Astrocyte of the hippocampus (primary cell): ENCODE data around the gene RELB.

Source experiments
- DNase-seq: peaks from one replicate; pipeline ENCODE4 v3.0.0; 2011; ENCODE audit warnings: low read depth, low spot score

The RELB gene

GRCh38 chr19:45079911-45080370 lies 78.7 kb downstream of the RELB start:
- DNase-seq, result peak; percentile 29

GRCh38 chr19:45082170-45082569 lies 80.9 kb downstream of the RELB start:
- DNase-seq, result no peak

GRCh38 chr19:45086480-45086879 lies 85.2 kb downstream of the RELB start:
- DNase-seq, result no peak

GRCh38 chr19:45087531-45087930 lies 86.3 kb downstream of the RELB start:
- no peak for DNase-seq
